ENCODE results near the gene HTN3.
A peak's percentile ranks its signal among the peaks of the same experiment; 100 is the strongest.
"Not testable (repeated sequence)": the region's sequence is repeated elsewhere in the genome, so short reads cannot be mapped to it uniquely, and the experiment has no call there.

Gene HTN3

DNA sequence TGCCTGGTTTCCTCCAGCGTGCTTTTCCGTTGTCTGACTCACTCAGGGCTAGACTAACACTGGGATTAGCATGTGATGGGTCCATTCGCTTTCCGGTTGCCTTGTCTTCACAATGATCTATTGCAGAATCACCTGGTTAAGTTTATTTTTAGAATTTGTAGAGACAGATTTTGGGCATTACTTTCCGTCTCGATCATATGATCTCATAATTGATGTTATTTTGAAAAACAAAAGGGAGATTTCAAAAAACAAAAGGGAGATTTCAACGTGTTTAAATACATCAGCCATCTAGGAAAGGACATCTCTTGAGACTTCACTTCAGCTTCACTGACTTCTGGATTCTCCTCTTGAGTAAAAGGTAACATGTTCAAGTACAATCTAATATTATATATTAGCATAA is at the start of gene HTN3:
TSS of gene HTN3 (plus strand) at position 301 of the 400 bp plus-strand sequence. CDS start 2,282 bp downstream, outside the sequence.
- TF ChIP-seq, protein P1, sequence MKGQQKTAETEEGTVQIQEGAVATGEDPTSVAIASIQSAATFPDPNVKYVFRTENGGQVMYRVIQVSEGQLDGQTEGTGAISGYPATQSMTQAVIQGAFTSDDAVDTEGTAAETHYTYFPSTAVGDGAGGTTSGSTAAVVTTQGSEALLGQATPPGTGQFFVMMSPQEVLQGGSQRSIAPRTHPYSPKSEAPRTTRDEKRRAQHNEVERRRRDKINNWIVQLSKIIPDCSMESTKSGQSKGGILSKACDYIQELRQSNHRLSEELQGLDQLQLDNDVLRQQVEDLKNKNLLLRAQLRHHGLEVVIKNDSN (IDR thresholded peaks at IDR 0.05): not testable (repeated sequence)
- TF ChIP-seq FOXM1 (IDR thresholded peaks at IDR 0.05; ENCODE audit: borderline replicate concordance, low read depth); EP300 (IDR thresholded peaks at IDR 0.05; ENCODE audit: borderline replicate concordance): not testable (repeated sequence)

DNA sequence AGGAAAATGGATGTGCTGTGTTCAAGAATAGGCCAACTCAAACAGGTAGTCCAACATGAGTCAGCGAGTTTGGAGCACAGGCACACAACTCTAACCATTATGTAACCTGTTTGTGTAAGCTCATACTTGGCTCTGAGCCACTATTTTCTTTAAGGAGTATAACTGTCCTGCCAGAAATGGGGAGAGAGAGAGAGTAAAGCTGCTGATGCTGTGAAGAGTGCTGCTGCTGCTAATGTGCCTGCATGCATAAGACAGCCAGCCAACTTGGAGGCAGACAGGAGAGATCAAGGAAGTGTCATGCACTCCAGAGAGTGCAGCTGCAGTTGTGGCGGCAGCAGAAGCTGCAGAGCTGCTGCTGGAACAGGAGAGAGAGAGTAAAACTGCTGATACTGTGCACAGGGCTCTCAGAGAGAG is 44.2 kb upstream of the HTN3 start:
- no peak for TF ChIP-seq TEAD4 (IDR thresholded peaks at IDR 0.05)
- peak; percentile 83 for TF ChIP-seq NFIC (IDR thresholded peaks at IDR 0.05)

DNA sequence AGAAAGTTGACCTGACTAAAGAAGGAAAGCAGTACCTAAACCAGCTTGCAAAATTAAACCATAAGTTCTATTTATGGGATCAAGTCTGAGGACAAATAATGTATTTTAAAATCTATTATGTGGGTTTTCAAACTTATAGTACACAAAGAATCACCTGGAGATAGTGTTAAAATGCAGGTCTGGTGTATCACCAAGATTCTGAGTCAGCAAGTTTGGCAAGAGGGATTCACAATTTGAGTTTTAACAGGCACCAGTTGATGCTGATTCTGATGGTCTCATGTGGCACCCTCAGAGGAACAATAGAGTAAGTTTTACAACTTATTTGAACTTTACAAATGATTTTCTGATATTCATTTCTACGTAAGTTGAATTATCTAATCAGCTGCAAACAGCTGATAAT is 41.6 kb upstream of the HTN3 start:
- TF ChIP-seq EP300 (IDR thresholded peaks at IDR 0.05; ENCODE audit: borderline replicate concordance) (no peak), RAD21 (IDR thresholded peaks at IDR 0.05; ENCODE audit: low read depth) (no peak), FOXM1 (IDR thresholded peaks at IDR 0.05; ENCODE audit: borderline replicate concordance, low read depth) (no peak), CREB1 (IDR thresholded peaks at IDR 0.05; ENCODE audit: low read depth) (no peak), YY1 (IDR thresholded peaks at IDR 0.05; ENCODE audit: low read depth) (no peak), EGR1 (IDR thresholded peaks at IDR 0.05) (no peak), TEAD4 (IDR thresholded peaks at IDR 0.05) (no peak), CEBPB (IDR thresholded peaks at IDR 0.05) (no peak), TAF1 (IDR thresholded peaks at IDR 0.05; ENCODE audit: low read depth) (no peak), ZBTB7A (IDR thresholded peaks at IDR 0.05; ENCODE audit: low read depth) (no peak), NFIC (IDR thresholded peaks at IDR 0.05) (no peak), TCF12 (IDR thresholded peaks at IDR 0.05; ENCODE audit: low read depth) (no peak)
- TF ChIP-seq, protein P2, sequence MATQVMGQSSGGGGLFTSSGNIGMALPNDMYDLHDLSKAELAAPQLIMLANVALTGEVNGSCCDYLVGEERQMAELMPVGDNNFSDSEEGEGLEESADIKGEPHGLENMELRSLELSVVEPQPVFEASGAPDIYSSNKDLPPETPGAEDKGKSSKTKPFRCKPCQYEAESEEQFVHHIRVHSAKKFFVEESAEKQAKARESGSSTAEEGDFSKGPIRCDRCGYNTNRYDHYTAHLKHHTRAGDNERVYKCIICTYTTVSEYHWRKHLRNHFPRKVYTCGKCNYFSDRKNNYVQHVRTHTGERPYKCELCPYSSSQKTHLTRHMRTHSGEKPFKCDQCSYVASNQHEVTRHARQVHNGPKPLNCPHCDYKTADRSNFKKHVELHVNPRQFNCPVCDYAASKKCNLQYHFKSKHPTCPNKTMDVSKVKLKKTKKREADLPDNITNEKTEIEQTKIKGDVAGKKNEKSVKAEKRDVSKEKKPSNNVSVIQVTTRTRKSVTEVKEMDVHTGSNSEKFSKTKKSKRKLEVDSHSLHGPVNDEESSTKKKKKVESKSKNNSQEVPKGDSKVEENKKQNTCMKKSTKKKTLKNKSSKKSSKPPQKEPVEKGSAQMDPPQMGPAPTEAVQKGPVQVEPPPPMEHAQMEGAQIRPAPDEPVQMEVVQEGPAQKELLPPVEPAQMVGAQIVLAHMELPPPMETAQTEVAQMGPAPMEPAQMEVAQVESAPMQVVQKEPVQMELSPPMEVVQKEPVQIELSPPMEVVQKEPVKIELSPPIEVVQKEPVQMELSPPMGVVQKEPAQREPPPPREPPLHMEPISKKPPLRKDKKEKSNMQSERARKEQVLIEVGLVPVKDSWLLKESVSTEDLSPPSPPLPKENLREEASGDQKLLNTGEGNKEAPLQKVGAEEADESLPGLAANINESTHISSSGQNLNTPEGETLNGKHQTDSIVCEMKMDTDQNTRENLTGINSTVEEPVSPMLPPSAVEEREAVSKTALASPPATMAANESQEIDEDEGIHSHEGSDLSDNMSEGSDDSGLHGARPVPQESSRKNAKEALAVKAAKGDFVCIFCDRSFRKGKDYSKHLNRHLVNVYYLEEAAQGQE (IDR thresholded peaks at IDR 0.05; ENCODE audit: low read depth): no peak
- TF ChIP-seq, protein P1 (IDR thresholded peaks at IDR 0.05): no peak
- TF ChIP-seq, protein P3, sequence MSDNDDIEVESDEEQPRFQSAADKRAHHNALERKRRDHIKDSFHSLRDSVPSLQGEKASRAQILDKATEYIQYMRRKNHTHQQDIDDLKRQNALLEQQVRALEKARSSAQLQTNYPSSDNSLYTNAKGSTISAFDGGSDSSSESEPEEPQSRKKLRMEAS (IDR thresholded peaks at IDR 0.05): no peak

DNA sequence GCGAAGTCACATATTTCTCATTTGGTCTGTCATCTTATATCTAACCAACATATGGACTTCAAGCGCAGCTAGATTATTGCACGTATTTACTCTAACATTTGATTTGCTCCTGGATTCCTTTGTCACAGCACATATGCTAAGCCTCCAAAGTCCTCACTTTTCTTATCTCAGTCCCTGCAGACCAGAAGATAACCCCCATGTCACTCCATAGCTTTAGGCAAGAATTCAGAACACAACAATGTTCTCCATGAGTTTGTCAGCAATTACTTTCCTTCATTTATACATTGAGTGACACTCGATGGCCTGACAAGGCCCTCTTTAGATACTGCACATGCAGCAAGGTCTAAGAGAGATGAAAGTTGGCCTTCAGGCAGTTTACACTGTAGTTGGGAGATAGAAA is 37.2 kb upstream of the HTN3 start:
- no peak for TF ChIP-seq ZBTB7A (IDR thresholded peaks at IDR 0.05; ENCODE audit: low read depth)
- TF ChIP-seq, protein P1 (IDR thresholded peaks at IDR 0.05): no peak
- TF ChIP-seq, protein P2 (IDR thresholded peaks at IDR 0.05; ENCODE audit: low read depth): no peak

DNA sequence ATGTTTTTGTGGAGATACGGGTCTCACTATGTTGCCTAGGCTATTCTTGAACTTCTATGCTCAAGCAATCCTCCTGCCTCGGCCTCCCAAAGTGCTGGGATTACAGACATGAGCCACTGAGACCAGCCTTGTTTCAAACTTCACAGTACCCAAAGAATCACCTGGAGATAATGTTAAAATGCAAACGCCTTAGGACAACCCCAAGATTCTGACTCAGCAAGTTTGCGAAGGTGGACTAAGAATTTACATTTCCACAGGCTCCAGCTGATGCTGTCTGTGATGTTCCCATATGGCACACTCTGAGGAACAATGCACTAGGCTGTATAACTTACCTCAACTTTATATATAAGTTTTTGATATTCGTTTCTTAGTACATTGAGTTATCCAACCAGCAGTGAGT is 33.5 kb upstream of the HTN3 start:
- TF ChIP-seq, protein P3 (IDR thresholded peaks at IDR 0.05): no peak
- no peak for TF ChIP-seq EP300 (IDR thresholded peaks at IDR 0.05; ENCODE audit: borderline replicate concordance)
- no peak for TF ChIP-seq CEBPB (IDR thresholded peaks at IDR 0.05)
- no peak for TF ChIP-seq YY1 (IDR thresholded peaks at IDR 0.05; ENCODE audit: low read depth)
- TF ChIP-seq, protein P1 (IDR thresholded peaks at IDR 0.05): no peak
- TF ChIP-seq TAF1 (IDR thresholded peaks at IDR 0.05; ENCODE audit: low read depth): no peak
- no peak for TF ChIP-seq TEAD4 (IDR thresholded peaks at IDR 0.05)

DNA sequence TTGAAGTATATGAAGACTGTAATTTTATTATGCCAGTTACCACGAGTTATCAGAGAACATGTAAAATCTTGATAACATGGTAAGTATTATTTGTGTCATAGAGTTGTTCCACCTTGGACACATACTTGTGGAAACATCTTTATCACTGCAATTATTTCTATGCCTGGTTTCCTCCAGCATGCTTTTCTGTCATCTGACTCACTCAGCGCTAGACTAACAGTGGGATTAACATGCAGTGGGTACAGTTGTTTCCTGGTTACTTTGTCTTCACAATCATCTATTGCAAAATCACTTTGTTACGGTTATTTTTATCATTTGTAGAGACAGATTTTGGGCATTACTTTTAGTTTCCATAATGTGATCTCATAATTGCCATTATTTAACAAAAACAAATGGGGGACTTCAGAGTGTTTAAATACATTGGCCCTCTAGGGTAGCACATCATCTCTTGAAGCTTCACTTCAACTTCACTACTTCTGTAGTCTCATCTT is 32.7 kb upstream of the HTN3 start, which contains the start of gene STATH:
TSS of gene STATH (plus strand) at position 441 of the 491 bp plus-strand sequence. CDS start 2,472 bp downstream, outside the sequence.
- TF ChIP-seq, protein P1 (IDR thresholded peaks at IDR 0.05): no peak
- TF ChIP-seq RAD21 (IDR thresholded peaks at IDR 0.05; ENCODE audit: low read depth) (no peak), YY1 (IDR thresholded peaks at IDR 0.05; ENCODE audit: low read depth) (no peak), CEBPB (IDR thresholded peaks at IDR 0.05) (no peak), CREB1 (IDR thresholded peaks at IDR 0.05; ENCODE audit: low read depth) (no peak), FOXM1 (IDR thresholded peaks at IDR 0.05; ENCODE audit: borderline replicate concordance, low read depth) (no peak)
- TF ChIP-seq, protein P2 (IDR thresholded peaks at IDR 0.05; ENCODE audit: low read depth): no peak
- TF ChIP-seq, protein P3 (IDR thresholded peaks at IDR 0.05): no peak

Data from Ishikawa (cell line).